Transverse colon (tissue), 4 donors: ENCODE measurements around the gene PCP4. TPM values are rescaled to one million over a fixed set of nuclear protein-coding genes. Genes with fewer than 3 reads are reported as not detected.

Source experiments
- DNase-seq: peaks from one replicate; pipeline ENCODE4 v3.0.0-alpha.2; 2019
- H3K27ac ChIP-seq, 4 donors: fragments of 200-600 bp; sonication (generic); 2 replicates each; pipeline ENCODE4 v1.5.1; 2016 to 2018; ENCODE audit warnings: inconsistent platforms in 4 of 4
- H3K27me3 ChIP-seq: fragments of 200-600 bp; sonication (generic); 2 replicates; pipeline ENCODE4 v1.5.1; 2017; ENCODE audit warnings: inconsistent platforms
- H3K36me3 ChIP-seq, 4 donors: fragments of 200-600 bp; sonication (generic); 2 replicates each; pipeline ENCODE4 v1.5.1; 2017 to 2019; ENCODE audit warnings: inconsistent platforms in 4 of 4
- H3K4me1 ChIP-seq, 4 donors: fragments of 200-600 bp; sonication (generic); 2 replicates each; pipeline ENCODE4 v1.5.1; 2017 to 2020; ENCODE audit warnings: inconsistent platforms in 4 of 4
- H3K4me3 ChIP-seq, 4 donors: fragments of 200-600 bp; sonication (generic); 1 replicate in 1 of 4; 2 replicates in 3 of 4; pipeline versions ENCODE4 v1.5.1 to v1.6.1; 2017 to 2019; ENCODE audit warnings: inconsistent platforms in 4 of 4
- H3K9me3 ChIP-seq, 2 donors: fragments of 200-600 bp; sonication (generic); 2 replicates each; pipeline ENCODE4 v1.5.1; 2017 to 2019; ENCODE audit warnings: inconsistent platforms in 2 of 2
- EP300 ChIP-seq: sonication (generic); formaldehyde crosslinking; IDR thresholded peaks from one replicate; pipeline ENCODE4 v1.6.1; 2017; ENCODE audit warnings: antibody characterized with exemption, low read depth
- POLR2A ChIP-seq: fragments of 450-650 bp; IDR thresholded peaks from one replicate; pipeline ENCODE4 v1.6.1; 2016; ENCODE audit warnings: antibody characterized with exemption, mild to moderate bottlenecking, moderate library complexity
- POLR2AphosphoS5 ChIP-seq, 3 donors: sonication (generic); formaldehyde crosslinking; IDR thresholded peaks; one replicate each; pipeline ENCODE4 v1.6.1; 2016; ENCODE audit warnings: antibody characterized with exemption in 3 of 3
- WGBS, 2 donors: methylation state at CpG; one replicate each; pipeline ENCODE4 v1.1.5; 2018; ENCODE audit warnings: low coverage in 1 of 2; 5-methylcytosine and 5-hydroxymethylcytosine counted together
- in situ Hi-C, 4 donors: fragments of 200-750 bp; cut with MboI; loops; one replicate each; pipeline versions ENCODE4 v1.15.0 to v1.15.1; 2017; ENCODE audit warnings: low sequenced_read_pairs in 3 of 4, low pct_ligation_motif_present in 1 of 4, low pct_unique_long_range_greater_than_20kb in 1 of 4
- intact Hi-C: fragments of 100-400 bp; cut with DNase I; formaldehyde crosslinking; loops from one replicate; pipeline ENCODE4 v1.15.1; 2023; ENCODE audit warnings: low total_unique reads
- total RNA-seq, 4 donors: library from RNA; depleted of rRNA; stranded (reverse); fragments of >200 nt; gene quantifications; one replicate each; pipeline ENCODE4 v1.1.0, GENCODE V29; 2016
- TF ChIP-seq, protein P1 (sequence below), 5 experiments: fragments of 200-600 bp in 3 of 5; fragments of 450-650 bp in 2 of 5; sonication (generic) in 3 of 5; IDR thresholded peaks; 1 replicate in 2 of 5; 2 replicates in 3 of 5; pipeline ENCODE4 v1.5.1; 2016 to 2017; ENCODE audit warnings: antibody characterized with exemption in 5 of 5, inconsistent platforms in 3 of 5, mild to moderate bottlenecking in 2 of 5, moderate library complexity in 1 of 5

Gene PCP4
- total RNA-seq, 4 donors from 2014 or later, result 8.9 to 17.3 (median 13.1) TPM; not detected in 1

GRCh38 chr21:39834543-39834942 is 32.7 kb upstream of the PCP4 start:
- H3K9me3 ChIP-seq, result no peaks in the 10 kb centered on the region
- in situ Hi-C loops (no loop called here), intact Hi-C loops (no loop called here)
- WGBS, 2 donors, result 67 to 77% methylated on average over 4 of the region's 4 CpGs
- H3K36me3 ChIP-seq, result no peaks in the 10 kb centered on the region
- TF ChIP-seq POLR2AphosphoS5 (IDR thresholded peaks at IDR 0.05) (no peak), POLR2A (no peak), EP300 (no peak)
- TF ChIP-seq, protein P1, sequence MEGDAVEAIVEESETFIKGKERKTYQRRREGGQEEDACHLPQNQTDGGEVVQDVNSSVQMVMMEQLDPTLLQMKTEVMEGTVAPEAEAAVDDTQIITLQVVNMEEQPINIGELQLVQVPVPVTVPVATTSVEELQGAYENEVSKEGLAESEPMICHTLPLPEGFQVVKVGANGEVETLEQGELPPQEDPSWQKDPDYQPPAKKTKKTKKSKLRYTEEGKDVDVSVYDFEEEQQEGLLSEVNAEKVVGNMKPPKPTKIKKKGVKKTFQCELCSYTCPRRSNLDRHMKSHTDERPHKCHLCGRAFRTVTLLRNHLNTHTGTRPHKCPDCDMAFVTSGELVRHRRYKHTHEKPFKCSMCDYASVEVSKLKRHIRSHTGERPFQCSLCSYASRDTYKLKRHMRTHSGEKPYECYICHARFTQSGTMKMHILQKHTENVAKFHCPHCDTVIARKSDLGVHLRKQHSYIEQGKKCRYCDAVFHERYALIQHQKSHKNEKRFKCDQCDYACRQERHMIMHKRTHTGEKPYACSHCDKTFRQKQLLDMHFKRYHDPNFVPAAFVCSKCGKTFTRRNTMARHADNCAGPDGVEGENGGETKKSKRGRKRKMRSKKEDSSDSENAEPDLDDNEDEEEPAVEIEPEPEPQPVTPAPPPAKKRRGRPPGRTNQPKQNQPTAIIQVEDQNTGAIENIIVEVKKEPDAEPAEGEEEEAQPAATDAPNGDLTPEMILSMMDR (IDR thresholded peaks at IDR 0.05), result no peak
- H3K27me3 ChIP-seq, result no peaks in the 10 kb centered on the region
- no peak for DNase-seq
- H3K4me1 ChIP-seq, result no peaks in the 10 kb centered on the region
- H3K4me3 ChIP-seq, result no peak overlapping the region
- no peak overlapping the region for H3K27ac ChIP-seq

- no peaks in the 10 kb centered on the region for H3K27me3 ChIP-seq
- H3K9me3 ChIP-seq, result no peaks in the 10 kb centered on the region
- no peak overlapping the region for H3K4me3 ChIP-seq
- H3K27ac ChIP-seq, result no peak overlapping the region
- no peaks in the 10 kb centered on the region for H3K36me3 ChIP-seq
- 26% methylated on average over 3 to 4 of the region's 4 CpGs for WGBS, 2 donors
- H3K4me1 ChIP-seq, result no peaks in the 10 kb centered on the region
- TF ChIP-seq POLR2A (no peak), EP300 (no peak), POLR2AphosphoS5 (IDR thresholded peaks at IDR 0.05) (no peak)
- TF ChIP-seq, protein P1 (IDR thresholded peaks at IDR 0.05), result no peak
- in situ Hi-C loops (no loop called here), intact Hi-C loops (no loop called here)
- no peak for DNase-seq
Measured at GRCh38 chr21:39837861-39838359, 29.3 kb upstream of the PCP4 start.

GRCh38 chr21:39840373-39841097 is 26.7 kb upstream of the PCP4 start:
- WGBS, 2 donors, result 75 to 83% methylated on average over 1 to 22 of the region's 22 CpGs
- in situ Hi-C loops, result no loop called here
- Histone ChIP-seq H3K9me3 (no peaks in the 10 kb centered on the region), H3K27me3 (no peaks in the 10 kb centered on the region), H3K27ac (no peak overlapping the region), H3K4me3 (no peak overlapping the region), H3K36me3 (no peaks in the 10 kb centered on the region), H3K4me1 (no peaks in the 10 kb centered on the region)
- DNase-seq, result no peak
- intact Hi-C loops, result no loop called here
- no peak for TF ChIP-seq POLR2A
- TF ChIP-seq POLR2AphosphoS5 (IDR thresholded peaks at IDR 0.05), result no peak
- TF ChIP-seq, protein P1 (IDR thresholded peaks at IDR 0.05), result no peak
- TF ChIP-seq EP300, result no peak

DNA sequence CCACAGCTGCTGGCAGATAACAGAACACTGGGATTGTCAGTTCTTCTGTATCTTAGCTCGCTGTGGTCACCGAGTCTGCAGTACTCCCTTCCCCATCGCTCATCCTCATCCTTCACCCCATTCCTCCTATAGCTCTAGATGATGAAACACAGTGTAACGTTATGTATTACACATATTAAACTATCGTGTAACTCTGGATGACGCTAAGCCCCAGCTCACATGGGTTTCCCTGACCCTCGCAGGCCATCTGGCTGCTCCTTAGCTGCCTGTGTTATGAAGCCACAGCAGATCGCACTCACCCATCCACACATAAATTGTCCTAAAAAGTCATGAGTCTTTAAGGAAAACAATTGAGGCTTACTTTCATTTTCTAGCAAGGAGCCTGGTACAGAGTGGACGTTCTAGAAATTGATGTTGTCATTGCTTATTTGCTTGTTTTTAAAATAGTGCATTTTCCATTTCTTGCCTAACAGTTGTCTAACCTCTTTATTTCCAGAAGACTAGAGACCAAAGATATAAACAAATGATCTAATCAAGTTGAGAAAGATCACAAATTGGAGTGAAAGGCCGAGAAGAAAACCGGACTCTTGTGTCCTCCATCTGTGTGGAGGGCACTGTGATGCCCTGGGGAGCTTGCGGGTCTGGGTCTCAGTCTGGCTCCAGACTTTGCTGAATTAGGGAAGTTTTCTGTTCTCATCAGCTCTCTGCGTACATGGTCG is 24.3 kb upstream of the PCP4 start:
- WGBS, 2 donors, result 76 to 83% methylated on average over 10 to 14 of the region's 14 CpGs
- in situ Hi-C loops, result no loop called here
- no peak overlapping the region for H3K4me3 ChIP-seq

More for the DNA sequence above, 24.3 kb upstream of the PCP4 start:
- Histone ChIP-seq H3K27ac (no peak overlapping the region), H3K36me3 (no peaks in the 10 kb centered on the region), H3K9me3 (no peaks in the 10 kb centered on the region), H3K4me1 (no peaks in the 10 kb centered on the region), H3K27me3 (no peaks in the 10 kb centered on the region)
- DNase-seq, result no peak
- TF ChIP-seq, protein P1 (IDR thresholded peaks at IDR 0.05), result no peak
- no peak for TF ChIP-seq EP300
- no peak for TF ChIP-seq POLR2A
- no peak for TF ChIP-seq POLR2AphosphoS5 (IDR thresholded peaks at IDR 0.05)
- intact Hi-C loops, result no loop called here
